Urinary bladder (tissue), 4 donors: ENCODE measurements around the gene TSC22D1. TPM values are rescaled to one million over a fixed set of nuclear protein-coding genes. Genes with fewer than 3 reads are reported as not detected.
"Not testable (repeated sequence)": the region's sequence is repeated elsewhere in the genome, so short reads cannot be mapped to it uniquely, and the experiment has no call there.

Experiments used
- DNase-seq: peaks from one replicate; pipeline ENCODE4 v3.0.0-alpha.2; 2015; ENCODE audit errors: extremely low spot score
- H3K27ac ChIP-seq: one replicate; pipeline ENCODE4 v1.5.1; 2013; ENCODE audit warnings: low read depth, mild to moderate bottlenecking, moderate library complexity
- H3K36me3 ChIP-seq: one replicate; pipeline ENCODE4 v1.6.1; 2013; ENCODE audit warnings: mild to moderate bottlenecking, moderate library complexity; ENCODE audit not compliant: insufficient read depth
- H3K4me1 ChIP-seq: one replicate; pipeline ENCODE4 v1.6.1; 2013; ENCODE audit warnings: mild to moderate bottlenecking, moderate library complexity; ENCODE audit not compliant: insufficient read depth
- H3K4me3 ChIP-seq: one replicate; pipeline ENCODE4 v1.5.1; 2013; ENCODE audit warnings: low read depth, low read length
- WGBS: extraction: QIAGEN DNeasy Blood & Tissue Kit; methylation state at CpG from one replicate; pipeline ENCODE4 v1.1.7; 2013; 5-methylcytosine and 5-hydroxymethylcytosine counted together
- polyA plus RNA-seq: library from polyadenylated mRNA; stranded (reverse); fragments of 200-250 nt; gene quantifications from one replicate; pipeline ENCODE4 v1.2.3, GENCODE V29; 2013
- total RNA-seq: library from RNA; depleted of rRNA; stranded (reverse); fragments of >200 nt; gene quantifications from one replicate; pipeline ENCODE4 v1.2.3, GENCODE V29; 2014
- donor health status: healthy with polysubstance abuse.
- donor health status: healthy.

Gene TSC22D1
- total and polyA plus RNA-seq, 2 donors, result 104 to 240 TPM

DNA sequence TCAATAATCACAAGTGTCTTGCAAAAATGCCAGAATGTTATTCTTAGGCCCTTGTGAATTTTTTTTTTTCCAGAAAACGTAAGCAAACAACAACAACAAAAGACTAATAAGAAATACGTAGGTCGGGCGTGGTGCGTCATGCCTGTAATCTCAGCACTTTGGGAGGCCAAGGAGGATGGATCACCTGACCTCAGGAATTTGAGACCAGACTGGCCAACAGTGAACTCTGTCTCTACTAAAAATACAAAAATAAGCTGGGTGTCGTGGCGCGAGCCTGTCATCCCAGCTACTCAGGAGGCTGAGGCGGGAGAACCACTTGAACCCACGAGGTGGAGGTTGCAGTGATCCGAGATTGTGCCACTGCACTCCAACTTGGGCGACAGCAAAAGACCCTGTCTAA, 20.9 kb downstream of the TSC22D1 start:
- Histone ChIP-seq H3K36me3 (no peaks in the 10 kb centered on the region), H3K4me3 (no peak overlapping the region), H3K27ac (no peak overlapping the region), H3K4me1 (no peaks in the 10 kb centered on the region)
- WGBS, result 95% methylated on average over 12 of the region's 12 CpGs
- no peak for DNase-seq

DNA sequence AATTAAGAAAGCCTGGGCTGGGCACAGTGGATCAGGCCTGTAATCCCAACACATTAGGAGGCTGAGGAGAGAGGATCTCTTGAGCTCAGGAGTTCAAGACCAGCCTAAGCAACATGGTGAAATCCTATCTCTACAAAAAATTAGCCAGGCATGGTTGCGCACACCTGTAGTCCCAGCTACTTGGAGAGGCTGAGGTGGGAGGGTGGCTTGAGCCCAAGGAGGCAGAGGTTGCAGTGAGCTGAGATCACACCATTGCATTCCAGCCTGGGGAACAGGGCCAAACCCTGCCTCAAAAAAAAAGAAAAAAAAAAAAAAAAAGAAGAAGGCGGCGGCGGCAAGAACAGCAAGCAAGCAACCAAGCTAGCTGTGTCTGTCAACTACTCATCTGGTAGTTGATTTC, 26.7 kb downstream of the TSC22D1 start:
- DNase-seq, result no peak
- Histone ChIP-seq H3K27ac (no peak overlapping the region), H3K4me3 (no peak overlapping the region), H3K36me3 (no peaks in the 10 kb centered on the region), H3K4me1 (no peaks in the 10 kb centered on the region)
- WGBS, result 98% methylated on average over 4 of the region's 4 CpGs

DNA sequence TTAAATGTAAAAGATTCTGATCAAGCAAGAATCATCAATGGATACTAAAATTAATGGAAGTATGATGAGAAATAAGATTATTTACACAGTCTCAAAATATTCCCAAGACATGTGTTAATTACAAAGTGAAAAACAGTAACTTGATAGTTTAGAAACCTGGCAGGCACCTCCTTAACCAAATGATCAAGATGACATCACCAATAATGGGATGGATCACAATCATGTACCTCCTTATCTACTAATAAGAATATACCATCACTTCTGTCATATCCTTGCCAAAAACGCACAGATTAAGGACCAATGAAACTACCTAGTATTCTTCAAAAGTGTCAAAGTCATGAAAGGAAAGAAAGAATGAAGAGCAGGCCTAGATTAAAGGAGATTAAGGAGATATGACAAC, 30.0 kb downstream of the TSC22D1 start:
- Histone ChIP-seq H3K4me1 (no peaks in the 10 kb centered on the region), H3K4me3 (no peak overlapping the region), H3K27ac (no peak overlapping the region), H3K36me3 (no peaks in the 10 kb centered on the region)
- DNase-seq, result no peak
- 94% methylated on average over 1 of the region's 1 CpG for WGBS

DNA sequence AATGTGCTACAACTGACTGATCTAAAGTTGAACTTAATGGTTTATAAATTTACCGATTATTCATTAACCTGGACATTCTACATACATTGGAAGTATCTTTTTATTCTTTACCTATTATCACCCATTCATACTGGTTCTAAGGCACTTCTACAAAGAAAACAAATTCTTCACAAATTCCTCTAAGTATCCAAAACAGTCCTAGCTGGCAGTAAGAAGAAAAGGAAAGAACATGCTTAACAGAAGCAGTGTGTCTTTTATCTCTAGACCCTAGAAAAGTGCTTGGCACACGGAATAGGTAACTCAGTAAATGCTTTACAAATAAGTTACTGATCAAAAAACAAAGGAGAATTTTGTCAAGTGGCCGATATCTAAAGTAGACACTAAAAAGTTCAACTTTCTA, 32.8 kb downstream of the TSC22D1 start:
- DNase-seq, result no peak
- Histone ChIP-seq H3K27ac (no peak overlapping the region), H3K36me3 (no peaks in the 10 kb centered on the region), H3K4me1 (no peaks in the 10 kb centered on the region), H3K4me3 (no peak overlapping the region)
- 97% methylated on average over 3 of the region's 3 CpGs for WGBS

DNA sequence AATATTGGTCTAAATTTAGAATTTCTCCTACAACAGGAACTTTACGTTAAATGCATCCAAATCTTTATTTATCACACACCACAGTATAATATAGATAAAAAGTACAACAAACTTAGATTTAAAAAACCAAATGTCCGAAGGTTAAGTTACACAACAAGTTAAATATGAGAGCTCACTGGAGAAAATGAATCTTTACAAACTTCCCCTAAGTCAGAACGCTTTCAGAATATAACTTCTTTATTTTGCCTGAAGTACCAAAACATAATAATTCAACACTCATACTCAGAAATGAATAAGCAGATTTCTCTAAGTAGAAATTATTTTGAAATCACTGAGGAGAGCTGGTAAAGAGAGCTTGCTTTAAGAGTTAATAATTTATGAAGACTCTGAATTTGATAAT, 33.8 kb downstream of the TSC22D1 start:
- H3K27ac ChIP-seq, result no peak overlapping the region
- no peaks in the 10 kb centered on the region for H3K4me1 ChIP-seq
- DNase-seq, result no peak
- H3K36me3 ChIP-seq, result no peaks in the 10 kb centered on the region
- 86% methylated on average over 3 of the region's 3 CpGs for WGBS
- H3K4me3 ChIP-seq, result no peak overlapping the region

DNA sequence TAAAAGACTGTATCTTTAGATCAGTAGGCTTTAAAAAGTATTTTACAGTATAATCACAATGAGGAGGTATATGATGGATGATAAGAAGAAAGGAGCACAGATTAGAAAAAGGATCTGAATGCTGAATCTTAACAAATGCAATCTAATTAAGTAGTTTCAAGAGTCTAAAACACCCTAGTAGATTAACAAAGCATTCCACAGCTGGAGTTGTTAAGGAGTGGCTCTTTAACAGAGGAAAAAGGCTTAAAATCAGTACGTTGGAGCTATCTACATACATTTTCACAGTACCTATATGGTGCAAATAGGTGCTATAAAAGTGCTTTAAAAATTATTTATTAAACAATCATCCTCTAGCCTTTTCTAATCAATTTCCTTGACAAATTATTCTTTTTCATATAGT, 34.5 kb downstream of the TSC22D1 start:
- DNase-seq, result no peak
- no peaks in the 10 kb centered on the region for H3K4me1 ChIP-seq
- 94% methylated on average over 1 of the region's 1 CpG for WGBS
- no peak overlapping the region for H3K27ac ChIP-seq
- no peak overlapping the region for H3K4me3 ChIP-seq
- no peaks in the 10 kb centered on the region for H3K36me3 ChIP-seq

DNA sequence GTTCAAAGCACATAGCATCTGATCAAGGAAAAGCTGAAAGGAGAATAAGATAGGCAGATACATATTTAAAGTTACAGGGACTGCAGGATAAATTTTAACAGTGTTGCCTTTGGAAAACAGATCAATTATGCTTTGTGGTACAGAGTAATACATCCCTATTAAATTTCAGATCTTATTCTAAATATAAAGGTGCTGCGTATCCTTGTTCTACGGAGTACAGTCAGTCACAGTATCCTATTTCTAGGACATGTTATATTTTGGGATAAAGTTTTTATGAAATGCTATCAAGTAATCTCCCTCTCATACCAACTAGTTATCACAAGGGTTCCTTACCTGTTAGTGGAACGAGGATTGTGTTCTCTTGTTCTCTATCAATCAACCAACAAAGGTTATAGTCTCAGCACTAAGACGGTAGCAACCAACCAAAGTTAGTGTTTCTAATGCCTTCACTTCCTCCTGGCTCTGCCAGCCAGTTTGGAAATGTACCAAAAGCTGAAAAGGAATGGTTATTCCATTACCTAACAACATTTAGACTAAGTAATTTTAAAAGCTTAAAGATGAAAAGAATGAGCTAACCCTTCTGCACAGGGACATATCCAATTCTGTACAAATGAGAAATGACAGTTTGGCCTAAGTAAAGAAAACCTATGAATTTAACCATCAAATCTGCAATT, 35.2 kb downstream of the TSC22D1 start:
- Histone ChIP-seq H3K4me1 (no peaks in the 10 kb centered on the region), H3K4me3 (no peak overlapping the region), H3K27ac (no peak overlapping the region), H3K36me3 (no peaks in the 10 kb centered on the region)
- no peak for DNase-seq
- 93% methylated on average over 4 of the region's 4 CpGs for WGBS

DNA sequence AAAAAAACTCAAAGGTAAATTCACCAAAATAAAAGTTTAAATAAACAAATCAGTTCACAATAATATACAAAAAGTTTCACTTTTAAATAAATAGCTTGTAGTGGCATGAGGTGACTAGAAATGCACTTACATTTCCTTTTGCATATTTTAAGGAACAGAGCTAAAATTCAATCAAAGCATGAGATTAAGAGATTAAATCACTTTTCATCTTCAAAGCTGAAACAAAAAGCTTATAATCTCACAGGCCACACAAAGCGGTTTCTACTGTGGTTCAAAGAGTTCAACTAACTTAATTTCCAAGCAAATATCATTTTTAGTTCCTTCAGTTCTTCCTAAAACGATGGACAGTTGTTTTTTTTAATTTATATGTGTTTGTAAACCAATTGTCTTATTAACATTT, 38.9 kb downstream of the TSC22D1 start:
- H3K4me3 ChIP-seq, result no peak overlapping the region
- WGBS, result 67% methylated on average over 2 of the region's 2 CpGs
- no peak for DNase-seq
- no peak overlapping the region for H3K27ac ChIP-seq
- no peaks in the 10 kb centered on the region for H3K36me3 ChIP-seq
- no peaks in the 10 kb centered on the region for H3K4me1 ChIP-seq

DNA sequence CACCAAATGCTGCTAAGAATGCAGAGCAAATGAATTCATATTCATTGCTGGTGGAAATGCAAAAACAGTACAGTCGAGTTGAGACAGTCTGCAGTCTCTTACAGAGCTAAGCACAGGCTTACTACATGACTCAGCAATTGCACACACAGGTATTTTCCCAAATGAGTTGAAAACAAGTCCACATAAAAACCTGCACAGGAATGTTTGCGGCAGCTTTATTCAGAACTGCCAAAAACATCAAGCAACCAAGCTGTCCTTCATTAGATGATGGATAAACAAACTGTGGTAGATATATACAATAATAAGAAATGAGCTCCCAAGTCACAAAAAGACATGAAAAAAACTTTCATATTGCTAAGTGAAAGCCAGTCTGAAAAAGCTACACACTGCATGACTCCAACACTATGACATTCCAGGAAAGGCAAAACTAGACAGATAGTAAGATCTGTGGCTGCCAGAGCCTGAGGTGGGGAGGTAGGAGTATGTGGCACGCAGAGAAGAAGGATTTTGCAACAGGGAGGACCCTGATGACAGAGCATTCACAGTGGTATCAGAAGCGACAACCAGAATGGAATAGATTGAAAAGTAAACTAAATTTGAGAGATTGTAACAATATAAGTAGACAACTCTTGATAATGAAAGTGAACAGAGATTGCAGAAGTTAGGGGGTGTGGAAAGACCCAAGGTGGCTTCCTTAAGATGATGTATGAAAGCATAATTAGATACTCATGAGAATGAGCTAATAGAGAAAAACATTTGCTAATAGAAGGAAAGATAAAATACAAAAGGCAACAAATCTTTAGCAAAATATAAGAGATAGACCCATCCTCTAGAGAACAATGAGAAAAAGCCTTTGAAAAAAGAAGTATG, 52.7 kb downstream of the TSC22D1 start:
- no peak overlapping the region for H3K4me3 ChIP-seq
- 52% methylated on average over 4 of the region's 4 CpGs for WGBS

DNA sequence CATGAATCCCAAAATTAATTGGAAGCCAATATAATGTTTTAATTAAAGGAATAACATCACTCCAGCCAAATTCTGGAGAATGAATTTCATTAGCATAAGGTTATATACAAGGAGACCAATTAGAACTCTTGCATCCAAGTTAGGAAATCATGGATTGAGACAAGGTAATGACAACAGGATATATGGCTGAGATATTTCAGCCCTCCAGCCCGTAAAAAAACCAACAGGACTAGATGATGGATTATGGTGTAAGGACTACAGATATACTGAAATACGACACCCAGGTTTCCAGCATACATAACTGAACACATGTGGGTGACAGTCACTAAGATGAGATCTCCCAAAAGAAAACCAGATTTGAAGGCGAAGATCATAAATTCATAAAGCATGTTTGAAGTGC, 56.5 kb downstream of the TSC22D1 start:
- Histone ChIP-seq H3K4me3 (no peak overlapping the region), H3K27ac (no peak overlapping the region), H3K36me3 (no peaks in the 10 kb centered on the region), H3K4me1 (peaks cover 2% of the 10 kb centered on the region)
- no peak for DNase-seq
- 79% methylated on average over 3 of the region's 3 CpGs for WGBS

More for the DNA sequence above, 52.7 kb downstream of the TSC22D1 start:
- DNase-seq, result no peak
- Histone ChIP-seq H3K36me3 (no peaks in the 10 kb centered on the region), H3K27ac (no peak overlapping the region), H3K4me1 (peaks cover 2% of the 10 kb centered on the region)

DNA sequence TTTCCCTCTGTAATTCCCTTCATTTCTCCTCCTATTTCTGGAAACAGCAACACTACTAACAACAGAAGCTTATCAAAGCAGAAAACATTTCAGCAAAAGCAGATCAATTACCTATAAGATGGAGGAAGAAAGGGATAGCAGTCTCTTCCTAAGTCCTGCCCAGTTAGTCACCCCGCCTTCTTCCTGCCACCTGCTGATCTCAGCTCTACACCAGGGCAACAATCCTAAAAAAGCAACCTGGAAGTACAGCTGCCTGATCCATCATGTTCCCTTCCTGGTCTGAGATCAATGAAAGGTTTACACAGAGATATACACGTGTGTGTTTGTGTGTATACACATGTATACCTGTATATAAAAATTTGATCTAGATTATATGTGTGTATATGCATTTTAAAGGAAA, 59.4 kb downstream of the TSC22D1 start:
- no peak overlapping the region for H3K27ac ChIP-seq
- H3K4me3 ChIP-seq, result no peak overlapping the region
- WGBS, result 78% methylated on average over 2 of the region's 2 CpGs
- H3K36me3 ChIP-seq, result no peaks in the 10 kb centered on the region
- H3K4me1 ChIP-seq, result no peaks in the 10 kb centered on the region
- no peak for DNase-seq

DNA sequence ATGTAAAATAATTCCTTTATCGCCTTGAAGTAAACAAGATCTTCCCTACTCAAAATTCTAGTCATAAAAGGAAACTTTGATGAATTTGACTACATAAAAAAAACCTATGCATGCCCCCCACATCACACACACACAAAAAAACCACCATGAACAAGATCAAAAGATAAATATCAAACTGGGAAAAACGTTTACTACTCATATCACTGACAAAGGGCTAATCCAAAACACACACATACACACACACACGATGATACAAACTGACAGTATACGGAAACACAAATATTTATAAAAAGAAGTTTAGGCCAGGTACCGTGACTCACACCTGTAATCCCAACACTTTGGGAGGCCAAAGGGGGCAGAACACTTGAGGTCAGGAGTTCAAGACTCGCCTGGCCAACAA, 61.9 kb downstream of the TSC22D1 start:
- no peak for DNase-seq
- H3K27ac ChIP-seq, result no peak overlapping the region
- 85% methylated on average over 6 of the region's 6 CpGs for WGBS
- H3K4me1 ChIP-seq, result no peaks in the 10 kb centered on the region
- H3K36me3 ChIP-seq, result no peaks in the 10 kb centered on the region
- no peak overlapping the region for H3K4me3 ChIP-seq

DNA sequence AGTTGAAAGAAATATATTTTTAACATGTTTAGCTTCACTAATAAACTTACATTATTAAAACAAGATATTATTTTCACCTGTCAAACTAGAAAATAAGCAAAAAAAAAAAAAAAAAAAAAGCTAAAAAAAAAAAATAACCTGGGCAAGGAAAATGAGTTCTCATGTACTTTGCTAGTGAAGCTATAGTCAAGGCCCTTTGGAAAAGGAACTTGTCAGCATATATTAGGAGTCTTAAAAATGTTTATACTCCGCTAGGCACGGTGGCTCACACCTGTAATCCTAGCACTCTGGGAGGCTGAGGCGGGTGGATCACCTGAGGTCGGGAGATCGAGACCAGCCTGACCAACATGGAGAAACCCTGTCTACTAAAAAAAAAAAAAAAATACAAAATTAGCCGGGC, 66.3 kb downstream of the TSC22D1 start:
- not testable (repeated sequence) for DNase-seq, H3K4me1 ChIP-seq, H3K27ac ChIP-seq, H3K4me3 ChIP-seq, H3K36me3 ChIP-seq
- 97% methylated on average over 6 of the region's 6 CpGs for whole genome bisulfite sequencing

DNA sequence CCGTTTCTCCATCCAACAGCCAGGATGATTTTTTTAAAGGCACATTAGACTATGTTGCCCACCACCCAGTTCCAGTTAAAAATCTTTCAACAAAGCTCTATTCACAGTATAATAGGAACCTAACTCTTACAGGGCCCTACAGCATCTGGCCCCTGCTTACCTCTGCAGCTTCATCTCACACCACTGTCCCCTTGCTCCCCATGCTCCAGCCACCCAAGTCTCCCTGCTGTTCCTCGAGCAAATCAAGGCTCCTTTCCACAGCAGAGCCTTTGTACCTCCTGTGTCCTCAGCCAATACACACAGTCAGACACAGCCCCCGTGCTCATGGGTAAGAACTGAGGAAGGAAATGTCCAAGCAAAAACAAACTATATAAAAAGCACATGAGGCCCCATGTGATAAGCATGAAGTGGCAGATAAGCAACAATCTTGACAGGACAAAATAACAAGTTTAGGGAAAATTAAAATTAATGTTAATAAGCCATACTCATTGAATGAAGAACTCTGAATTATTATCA, 67.5 kb downstream of the TSC22D1 start:
- Histone ChIP-seq H3K27ac (no peak overlapping the region), H3K4me3 (no peak overlapping the region)
- 54% methylated on average over 3 of the region's 3 CpGs for WGBS

More for the DNA sequence above, 67.5 kb downstream of the TSC22D1 start:
- H3K36me3 ChIP-seq, result no peaks in the 10 kb centered on the region
- H3K4me1 ChIP-seq, result no peaks in the 10 kb centered on the region
- no peak for DNase-seq
